ENCODE results near the gene THOC6. TPM values are rescaled to one million over a fixed set of nuclear protein-coding genes. Genes with fewer than 3 reads are reported as not detected.

Gene THOC6
- total and polyA plus RNA-seq, 9 of the 15 experiments (the other 6 are each of a cell fraction or from before 2014, with no cell fraction given): 2.5 to 65.4 (median 42.3) TPM

GRCh38 chr16:3058139-3059030 lies 34.5 kb downstream of the THOC6 start (continued):
- TF ChIP-seq NR0B1 (IDR thresholded peaks at IDR 0.05; ENCODE audit: partially characterized antibody): no peak
- no peak for TF ChIP-seq HOMEZ (CRISPR knock-in tag; IDR thresholded peaks at IDR 0.05)
- no peak for TF ChIP-seq RERE (CRISPR knock-in tag; IDR thresholded peaks at IDR 0.05; ENCODE audit: borderline replicate concordance)
- TF ChIP-seq CHD2 (IDR thresholded peaks at IDR 0.05; ENCODE audit: low read depth, low read length): no peak
- no peak for TF ChIP-seq STAG1 (CRISPR knock-in tag; IDR thresholded peaks at IDR 0.05; ENCODE audit: borderline replicate concordance)
- no peak for TF ChIP-seq BDP1 (IDR thresholded peaks at IDR 0.05; ENCODE audit: insufficient read depth, insufficient read length)
- no peak for TF ChIP-seq PKNOX1 (IDR thresholded peaks at IDR 0.05)
- TF ChIP-seq HMBOX1 (IDR thresholded peaks at IDR 0.05): no peak
- TF ChIP-seq NFATC3 (IDR thresholded peaks at IDR 0.05): no peak
- TF ChIP-seq VEZF1 (CRISPR knock-in tag; IDR thresholded peaks at IDR 0.05): no peak
- TF ChIP-seq HLTF (IDR thresholded peaks at IDR 0.05): no peak
- TF ChIP-seq SRF (CRISPR knock-in tag; IDR thresholded peaks at IDR 0.05): no peak
- no peak for TF ChIP-seq ILF3 (IDR thresholded peaks at IDR 0.05; ENCODE audit: borderline replicate concordance)
- TF ChIP-seq POLR2B (IDR thresholded peaks at IDR 0.05; ENCODE audit: low read depth, partially characterized antibody): no peak

Measured in K562 (cell line).